GM13976 (cell line): ENCODE data around the gene MEX3A.

Experiments
- DNase-seq: peaks from one replicate; pipeline ENCODE4 v3.0.0; 2012; ENCODE audit warnings: low spot score
- CTCF ChIP-seq: IDR thresholded peaks from 2 replicates; pipeline ENCODE4 v1.5.1; 2012; ENCODE audit warnings: borderline replicate concordance, mild to moderate bottlenecking; ENCODE audit not compliant: insufficient read depth; ENCODE audit errors: extremely low read depth, missing control alignments, control extremely low read depth
- in situ Hi-C: fragments of 300-500 bp; cut with MboI; formaldehyde crosslinking; loops from one replicate; pipeline ENCODE4 v1.12.0; 2022; ENCODE audit warnings: low sequenced_read_pairs, mixed read lengths, inconsistent platforms; ENCODE audit not compliant: unreplicated experiment

Gene MEX3A

GRCh38 chr1:156065212-156065611 lies 17.1 kb downstream of the MEX3A start:
- no peak for DNase-seq
- in situ Hi-C loops: no loop called here

GRCh38 chr1:156064615-156065014 lies 17.6 kb downstream of the MEX3A start:
- in situ Hi-C loops: no loop called here
- TF ChIP-seq CTCF: no peak
- DNase-seq: no peak

More at GRCh38 chr1:156065212-156065611, 17.1 kb downstream of the MEX3A start:
- TF ChIP-seq CTCF: no peak

DNA sequence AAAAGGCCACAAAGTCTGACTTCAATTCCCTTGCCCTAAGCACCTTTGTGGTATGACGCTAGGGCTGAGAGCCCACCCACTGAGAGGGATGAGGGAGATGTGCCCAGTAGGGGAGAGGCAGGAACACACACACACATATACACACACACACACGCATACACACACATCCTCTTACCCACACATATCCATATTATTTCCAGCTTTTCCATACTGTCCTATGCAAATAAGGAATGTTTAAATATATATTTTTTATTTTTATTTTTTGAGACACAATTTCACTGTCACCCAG lies 18.3 kb downstream of the MEX3A start:
- no peak for DNase-seq
- TF ChIP-seq CTCF: no peak
- in situ Hi-C loops: no loop called here

DNA sequence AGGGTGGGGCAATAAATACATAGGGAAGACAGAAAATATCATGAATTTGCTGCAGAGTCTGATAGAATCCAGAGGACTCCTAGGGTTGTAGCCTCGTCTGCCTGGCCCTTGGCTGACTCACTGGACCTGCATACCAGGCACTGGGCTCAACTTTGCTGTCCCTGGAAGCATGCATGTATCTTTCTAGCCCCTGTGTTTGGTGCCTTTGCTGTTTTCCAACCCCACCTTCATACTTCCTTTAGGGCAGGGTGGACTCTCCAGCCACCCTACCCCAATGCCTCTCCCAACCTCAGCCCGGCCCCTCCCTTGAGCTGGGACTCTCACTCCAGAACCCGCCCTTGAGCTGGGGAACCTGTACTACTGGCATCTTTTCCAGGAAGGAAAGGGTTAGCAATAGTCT lies 20.1 kb downstream of the MEX3A start:
- in situ Hi-C loops: no loop called here
- no peak for TF ChIP-seq CTCF
- no peak for DNase-seq

DNA sequence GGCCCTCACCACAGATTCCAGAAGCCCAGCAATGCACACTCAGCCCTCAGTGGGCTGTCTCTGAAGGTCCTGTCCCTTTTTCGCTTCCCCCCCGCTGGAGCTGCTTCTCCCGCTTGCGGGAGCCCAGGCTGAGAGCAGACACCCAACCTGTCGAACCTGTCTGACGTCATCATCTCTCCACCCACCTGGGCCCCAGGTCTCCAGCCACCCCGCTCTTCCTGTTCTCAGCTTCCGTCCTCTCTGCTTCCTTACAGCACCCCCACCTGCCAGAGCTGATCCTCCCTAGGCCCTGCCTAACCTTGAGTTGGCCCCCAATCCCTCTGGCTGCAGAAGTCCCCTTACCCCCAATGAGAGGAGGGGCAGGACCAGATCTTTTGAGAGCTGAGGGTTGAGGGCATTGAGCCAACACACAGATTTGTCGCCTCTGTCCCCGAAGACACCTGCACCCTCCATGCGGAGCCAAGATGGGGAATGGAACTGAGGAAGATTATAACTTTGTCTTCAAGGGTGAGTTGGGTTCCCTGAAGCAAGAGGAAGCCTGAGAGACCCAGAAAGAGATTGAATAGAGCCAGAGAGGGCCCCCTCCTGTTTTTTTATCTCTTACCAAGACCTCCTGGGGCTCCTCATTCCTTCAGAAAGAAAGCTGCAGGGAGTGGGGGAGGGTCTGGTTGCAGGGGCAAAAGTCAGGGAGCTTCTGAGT lies 21.2 kb downstream of the MEX3A start, which contains the start of gene RAB25:
RAB25 (plus strand) TSS at position 224 of the 700 bp plus-strand sequence; CDS start at position 465, 241 bp downstream.
- TF ChIP-seq CTCF: no peak
- in situ Hi-C loops: no loop called here

DNA sequence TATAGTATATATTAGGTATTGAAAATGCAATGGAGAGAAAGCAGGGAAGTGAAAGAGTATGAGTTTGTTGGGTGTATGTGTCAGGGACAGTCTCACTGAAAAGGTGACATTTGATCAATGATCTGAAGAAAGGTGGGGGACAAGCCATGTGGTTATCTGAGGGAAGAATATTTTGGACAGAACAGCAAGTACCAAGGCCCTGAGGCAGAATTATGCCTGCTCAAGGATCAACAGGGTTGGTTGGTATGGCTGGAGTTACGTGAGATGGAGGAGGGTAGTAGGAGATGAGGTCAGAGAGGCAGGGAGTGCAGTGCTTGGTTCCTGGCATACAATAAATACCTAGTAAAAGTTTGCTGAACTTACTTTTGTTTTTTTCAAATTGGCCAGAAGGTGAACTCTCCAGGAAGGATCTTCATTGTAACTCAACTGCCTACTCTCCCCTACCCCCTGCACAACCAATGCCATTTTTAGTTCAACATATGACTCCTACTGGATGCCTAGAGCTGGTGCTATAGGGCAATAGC lies 25.9 kb downstream of the MEX3A start:
- in situ Hi-C loops: no loop called here
- no peak for TF ChIP-seq CTCF
- no peak for DNase-seq

More for the DNA sequence above, 21.2 kb downstream of the MEX3A start, which contains the start of gene RAB25:
- DNase-seq: no peak
